ENCODE results near the gene GRID1.

GRID1 gene

GRCh38 chr10:86312701-86313270 is 53.8 kb downstream of the GRID1 start:
- no peak for DNase-seq

DNA sequence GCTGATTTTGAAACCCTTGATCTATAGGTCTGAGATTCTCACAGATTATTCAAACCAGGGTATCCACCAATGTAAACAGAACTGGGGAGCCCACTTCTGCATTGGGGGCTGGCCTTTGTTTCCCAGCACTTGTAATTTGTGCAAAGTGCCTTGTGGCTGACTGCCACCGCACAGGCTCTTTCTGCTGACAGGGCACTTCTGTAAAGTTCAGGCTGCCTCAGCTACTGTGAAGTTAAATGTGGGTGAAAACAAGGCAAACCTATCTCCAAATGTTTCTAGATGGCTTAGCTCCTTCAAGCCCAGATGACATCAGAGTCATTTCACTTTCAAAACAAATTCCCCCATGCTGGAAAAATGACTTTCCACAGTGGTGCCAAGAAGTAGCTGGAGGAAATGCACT is 54.7 kb downstream of the GRID1 start:
- no peak for DNase-seq

GRCh38 chr10:86311190-86311589 is 55.4 kb downstream of the GRID1 start:
- DNase-seq = no peak

DNA sequence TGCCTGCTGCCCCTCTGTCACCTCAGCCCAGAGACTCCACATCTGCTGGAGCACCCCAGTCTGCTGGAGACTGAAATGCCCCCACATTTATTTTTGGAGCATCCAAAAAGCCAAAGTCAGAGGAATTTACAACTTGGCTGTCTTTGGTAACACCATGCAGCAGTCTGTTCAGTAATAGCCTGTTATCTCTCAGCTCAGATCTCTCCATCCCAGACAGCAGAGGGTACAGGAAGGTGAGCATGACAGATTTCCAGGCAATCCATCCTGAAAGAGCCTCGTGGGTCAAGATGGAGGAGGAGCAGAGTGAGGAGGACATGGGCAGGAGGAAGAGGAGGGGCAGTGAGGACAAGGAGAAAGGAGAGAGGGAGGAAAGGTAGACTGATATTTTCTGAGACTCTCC is 55.9 kb downstream of the GRID1 start:
- no peak for DNase-seq

GRCh38 chr10:86310291-86310690 is 56.3 kb downstream of the GRID1 start:
- DNase-seq = no peak

- DNase-seq = no peak
Measured at GRCh38 chr10:86308056-86308455, 58.5 kb downstream of the GRID1 start.

GRCh38 chr10:86306628-86307278 is 59.8 kb downstream of the GRID1 start:
- DNase-seq = no peak

- DNase-seq = no peak
Measured at GRCh38 chr10:86305521-86305920, 61.1 kb downstream of the GRID1 start.

DNA sequence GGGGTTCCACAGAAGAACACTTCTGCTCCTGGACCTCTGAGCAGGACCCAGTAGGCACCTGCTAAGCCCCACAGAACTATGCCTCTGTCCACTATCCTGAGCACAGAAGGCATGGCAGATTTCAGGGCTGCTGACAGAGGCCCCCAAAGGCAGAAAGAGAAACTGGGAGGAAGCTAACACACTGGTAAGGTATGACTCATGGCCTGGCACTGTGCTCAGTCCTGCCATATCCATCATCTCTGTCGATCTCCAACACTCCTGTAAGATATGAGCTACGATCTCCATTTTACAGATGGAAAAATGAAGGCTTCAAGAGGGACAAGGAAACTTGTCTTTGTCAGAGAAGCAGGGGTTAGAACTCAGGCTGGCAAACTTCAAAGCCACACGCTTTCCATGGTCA is 62.2 kb downstream of the GRID1 start:
- DNase-seq = no peak

DNA sequence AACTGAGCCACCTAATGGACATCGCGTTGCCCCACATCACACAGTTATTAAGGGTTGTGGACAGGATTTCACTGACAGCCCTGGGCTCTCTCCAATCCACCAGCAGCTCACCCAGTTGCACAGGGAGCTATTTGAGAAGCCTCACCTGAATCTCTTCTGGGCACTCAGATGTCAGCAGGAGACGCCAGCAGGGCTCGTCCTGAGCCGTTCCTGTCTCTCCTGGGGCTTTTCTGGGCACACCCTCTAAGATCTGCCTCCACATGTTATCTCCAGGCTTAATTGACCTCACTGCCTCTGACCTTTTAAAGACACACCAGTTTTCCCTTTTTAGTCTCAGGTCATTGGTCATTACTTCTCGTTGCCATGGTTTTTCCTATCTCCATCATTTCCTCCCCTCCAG is 63.0 kb downstream of the GRID1 start:
- no peak for DNase-seq

- no peak for DNase-seq
Measured at GRCh38 chr10:86301971-86302370, 64.6 kb downstream of the GRID1 start.

DNA sequence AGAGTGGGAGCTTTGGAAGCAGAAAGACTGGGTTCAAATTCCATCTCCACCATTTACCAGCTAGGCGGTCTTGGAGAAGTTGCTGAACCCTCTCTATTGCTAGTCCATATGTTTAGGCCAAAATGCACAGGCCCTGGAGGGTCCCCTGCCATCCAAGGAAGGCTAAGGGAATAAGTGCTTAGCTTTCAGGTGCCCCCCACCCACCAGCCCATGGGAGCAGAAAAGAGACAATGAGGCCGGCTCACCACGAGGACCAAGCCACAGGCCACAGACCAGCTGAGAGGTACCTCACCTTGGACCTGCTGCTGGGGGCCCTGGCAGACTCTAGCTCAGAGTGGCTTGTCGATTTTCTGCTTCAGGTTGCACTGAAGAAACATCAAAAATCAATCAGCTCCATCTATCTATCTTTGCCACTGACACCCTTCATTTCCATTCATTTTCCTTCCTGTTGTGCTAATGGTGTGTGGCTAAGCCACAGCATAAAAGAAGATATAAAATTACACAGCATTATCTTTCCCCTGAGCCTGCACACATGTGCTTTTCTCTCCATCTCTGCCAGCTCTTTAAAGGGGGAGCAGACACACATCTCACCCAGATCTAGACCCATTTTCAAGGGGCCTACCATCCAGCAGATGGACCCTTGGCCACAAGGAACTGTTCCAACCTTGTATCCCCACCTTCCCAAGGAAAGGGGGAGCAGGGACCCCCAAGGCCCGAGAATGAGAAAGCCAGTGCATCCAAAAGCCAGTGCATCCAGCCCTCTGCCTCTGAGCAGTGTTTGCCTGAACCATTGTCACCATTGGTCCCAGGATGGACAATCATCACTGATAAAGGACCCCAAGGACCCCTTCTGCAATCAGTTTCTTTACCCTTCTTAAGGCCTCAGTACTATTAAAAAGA is 65.4 kb downstream of the GRID1 start:
- no peak for DNase-seq

DNA sequence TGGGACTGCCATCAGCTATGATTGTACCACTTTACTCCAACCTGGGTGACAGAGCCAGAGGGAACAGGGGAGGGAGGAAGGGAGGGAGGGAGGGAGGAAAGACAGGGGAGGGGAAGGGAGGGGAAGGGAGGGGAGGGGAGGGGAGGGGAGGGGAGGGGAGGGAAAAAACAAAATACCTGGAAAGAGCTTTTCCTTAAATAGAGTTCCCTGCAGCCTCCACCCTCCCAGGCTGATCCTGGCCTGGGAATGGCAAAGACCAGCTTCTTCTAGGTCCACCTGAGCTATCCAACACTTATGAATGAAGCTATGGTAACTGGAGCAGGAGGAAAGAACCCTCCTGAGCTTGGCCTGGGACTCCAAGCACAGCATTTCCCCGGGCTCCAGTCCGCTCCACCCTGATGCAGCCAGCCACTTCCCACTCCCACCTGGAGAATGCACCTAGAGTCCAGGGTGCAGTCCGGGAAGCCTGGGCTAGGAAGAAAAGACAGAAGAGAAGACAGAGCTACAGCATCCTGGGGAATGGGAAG is 66.1 kb downstream of the GRID1 start:
- no peak for DNase-seq

DNA sequence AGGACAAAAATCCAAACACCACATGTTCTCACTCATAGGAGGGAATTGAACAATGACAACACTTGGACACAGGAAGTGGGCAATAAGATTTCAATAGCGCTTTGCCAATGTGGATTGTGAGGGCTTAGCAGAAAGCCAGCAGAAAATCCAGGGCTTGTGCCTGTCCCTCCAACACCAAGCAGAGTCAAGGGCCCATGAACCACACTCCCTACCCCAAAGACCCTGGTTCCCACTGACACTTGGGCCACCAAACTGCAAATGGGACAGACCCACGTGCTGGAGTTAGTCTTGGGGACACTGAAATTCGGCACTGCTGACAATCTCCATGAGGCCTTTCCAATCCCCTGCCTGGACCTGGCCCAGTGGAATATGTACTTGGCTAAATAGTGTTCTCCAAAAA is 67.0 kb downstream of the GRID1 start:
- DNase-seq = no peak

GRCh38 chr10:86298501-86299001 is 68.0 kb downstream of the GRID1 start:
- DNase-seq = no peak

DNA sequence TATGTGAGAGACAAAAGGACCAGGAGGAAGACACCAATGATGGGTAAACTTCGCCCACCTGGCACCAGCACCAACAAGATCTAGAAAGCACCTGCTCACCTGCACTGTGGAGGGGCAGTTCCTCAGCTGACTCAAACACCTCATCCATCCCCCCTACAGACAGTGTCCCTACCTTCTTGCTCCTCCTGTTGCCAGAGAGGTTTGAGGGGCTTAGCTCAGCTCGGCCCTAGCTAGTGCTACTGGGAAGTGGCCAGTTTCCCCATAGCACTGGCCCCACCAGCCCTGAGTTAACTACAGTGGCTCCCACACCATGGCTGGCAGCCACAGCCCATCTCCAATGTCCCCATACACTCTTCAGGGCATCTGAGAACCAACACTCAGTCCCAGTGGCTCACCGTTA is 70.8 kb downstream of the GRID1 start:
- DNase-seq = no peak

GRCh38 chr10:86295351-86295750 is 71.2 kb downstream of the GRID1 start:
- DNase-seq = no peak

- DNase-seq = no peak
Measured at GRCh38 chr10:86294346-86295265, 72.0 kb downstream of the GRID1 start.

DNA sequence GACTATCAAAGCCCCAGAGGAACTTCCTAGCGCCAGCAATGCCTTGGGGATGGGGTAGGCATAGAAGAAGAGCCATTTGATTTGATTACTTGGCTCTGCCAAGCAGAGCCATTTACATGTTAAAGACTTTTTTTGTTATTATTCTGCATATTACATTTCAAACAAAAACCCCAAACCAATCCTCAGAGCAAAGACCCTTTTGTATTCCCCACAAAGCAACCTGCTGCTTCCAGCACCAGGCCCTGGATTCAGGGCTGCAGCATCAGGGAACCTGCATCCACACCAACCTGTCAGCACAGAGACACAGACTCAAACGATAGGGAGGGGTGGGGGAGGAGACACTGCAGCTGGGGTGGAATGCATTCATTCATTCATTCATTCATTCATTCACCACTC is 73.2 kb downstream of the GRID1 start:
- DNase-seq = no peak

GRCh38 chr10:86292462-86293395 is 73.9 kb downstream of the GRID1 start:
- no peak for DNase-seq

DNA sequence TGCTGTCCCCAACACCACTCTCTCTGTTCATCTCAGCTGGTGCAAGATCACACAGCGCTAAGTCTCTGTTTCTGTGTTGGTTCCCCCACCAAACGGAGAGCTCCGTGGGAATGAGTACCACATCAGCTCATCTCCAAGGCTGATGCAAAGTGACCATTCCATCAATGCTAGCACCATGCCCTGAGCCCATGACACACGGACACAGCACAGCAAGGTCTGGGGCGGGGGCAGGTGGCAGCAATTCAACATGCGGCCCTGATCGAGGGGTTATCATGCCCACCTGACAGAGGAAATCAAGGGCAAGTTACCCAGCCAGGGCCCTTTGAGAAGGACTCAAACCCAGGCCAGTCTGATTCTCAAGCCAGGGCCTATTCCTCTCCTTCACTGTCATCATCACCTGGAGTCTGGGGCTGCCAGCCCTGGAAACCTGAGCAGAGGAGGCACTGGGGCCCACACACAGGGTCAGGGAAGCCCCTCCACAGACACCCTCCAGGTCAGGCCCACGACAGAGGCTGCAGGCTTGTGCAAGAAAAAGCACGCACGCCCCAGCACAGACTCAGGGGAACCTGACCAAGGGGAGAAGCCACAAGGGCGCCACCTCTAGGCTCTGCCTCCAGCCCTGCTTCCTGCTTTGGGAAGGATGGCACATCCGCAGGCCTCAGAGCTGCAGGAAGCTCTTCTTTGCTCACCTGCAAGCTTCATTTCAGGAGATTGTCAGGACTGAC is 74.8 kb downstream of the GRID1 start:
- no peak for DNase-seq

Measured in kidney glomerular epithelial cell (primary cell).